ENCODE data around the gene TBATA.

TBATA gene

GRCh38 chr10:70779511-70780369, 5.4 kb downstream of the TBATA start:
- peaks cover 4 to 5% of the 10 kb centered on the region in 2 donors for H3K4me1 Mint-ChIP-seq (ENCODE audit: low read depth in 2 of 2)
- H3K27ac Mint-ChIP-seq, result no peak overlapping the region
- no peak overlapping the region for H3K4me3 Mint-ChIP-seq
- peaks cover 0 to 18% of the 10 kb centered on the region in 2 donors for H3K27me3 Mint-ChIP-seq
- ATAC-seq (replicated peaks), result no peak
- DNase-seq, result no peak
- H3K36me3 Mint-ChIP-seq (ENCODE audit: insufficient read depth), result no peaks in the 10 kb centered on the region
- H3K9me3 Mint-ChIP-seq, result no peaks in the 10 kb centered on the region

- DNase-seq (no peak), ATAC-seq (replicated peaks) (no peak)
- H3K4me1 Mint-ChIP-seq (ENCODE audit: low read depth in 2 of 2), result peaks cover 4 to 5% of the 10 kb centered on the region in 2 donors
- H3K4me3 Mint-ChIP-seq, result no peak overlapping the region
- no peaks in the 10 kb centered on the region for H3K36me3 Mint-ChIP-seq (ENCODE audit: insufficient read depth)
- H3K27me3 Mint-ChIP-seq, result peaks cover 0 to 18% of the 10 kb centered on the region in 2 donors
- no peak overlapping the region for H3K27ac Mint-ChIP-seq
- H3K9me3 Mint-ChIP-seq, result no peaks in the 10 kb centered on the region
Measured at GRCh38 chr10:70779088-70779487, 6.1 kb downstream of the TBATA start.

GRCh38 chr10:70778267-70778924, 6.8 kb downstream of the TBATA start:
- Mint-ChIP-seq H3K9me3 (no peaks in the 10 kb centered on the region), H3K27me3 (peaks cover 0 to 16% of the 10 kb centered on the region in 2 donors), H3K4me3 (no peak overlapping the region), H3K36me3 (ENCODE audit: insufficient read depth) (no peaks in the 10 kb centered on the region), H3K4me1 (ENCODE audit: low read depth in 2 of 2) (peaks cover 3 to 5% of the 10 kb centered on the region in 2 donors), H3K27ac (no peak overlapping the region)
- DNase-seq (no peak), ATAC-seq (replicated peaks) (no peak)

- no peak overlapping the region for H3K27ac Mint-ChIP-seq
- no peak overlapping the region for H3K4me3 Mint-ChIP-seq
- ATAC-seq (replicated peaks), result no peak
Measured at GRCh38 chr10:70777063-70777875, 7.9 kb downstream of the TBATA start.

GRCh38 chr10:70776455-70777005, 8.6 kb downstream of the TBATA start:
- Mint-ChIP-seq H3K36me3 (ENCODE audit: insufficient read depth) (no peaks in the 10 kb centered on the region), H3K9me3 (no peaks in the 10 kb centered on the region), H3K4me3 (no peak overlapping the region), H3K27me3 (peaks cover 0 to 9% of the 10 kb centered on the region in 2 donors), H3K4me1 (ENCODE audit: low read depth in 2 of 2) (no peaks in the 10 kb centered on the region), H3K27ac (no peak overlapping the region)
- DNase-seq, result no peak
- no peak for ATAC-seq (replicated peaks)

More at GRCh38 chr10:70777063-70777875, 7.9 kb downstream of the TBATA start:
- Mint-ChIP-seq H3K27me3 (peaks cover 0 to 9% of the 10 kb centered on the region in 2 donors), H3K9me3 (no peaks in the 10 kb centered on the region), H3K36me3 (ENCODE audit: insufficient read depth) (no peaks in the 10 kb centered on the region), H3K4me1 (ENCODE audit: low read depth in 2 of 2) (no peaks in the 10 kb centered on the region)
- no peak for DNase-seq

- no peak for ATAC-seq (replicated peaks)
- H3K4me1 Mint-ChIP-seq (ENCODE audit: low read depth in 2 of 2), result no peaks in the 10 kb centered on the region
- peaks cover 0 to 9% of the 10 kb centered on the region in 2 donors for H3K27me3 Mint-ChIP-seq
- no peaks in the 10 kb centered on the region for H3K9me3 Mint-ChIP-seq
- no peak overlapping the region for H3K27ac Mint-ChIP-seq
- H3K36me3 Mint-ChIP-seq (ENCODE audit: insufficient read depth), result no peaks in the 10 kb centered on the region
- no peak overlapping the region for H3K4me3 Mint-ChIP-seq
- DNase-seq, result no peak
Measured at GRCh38 chr10:70775679-70776454, 9.3 kb downstream of the TBATA start.

GRCh38 chr10:70774810-70775678, 10.1 kb downstream of the TBATA start:
- H3K9me3 Mint-ChIP-seq, result no peaks in the 10 kb centered on the region
- H3K27me3 Mint-ChIP-seq, result peaks cover 0 to 9% of the 10 kb centered on the region in 2 donors
- ATAC-seq (replicated peaks) (no peak), DNase-seq (no peak)
- H3K4me3 Mint-ChIP-seq, result no peak overlapping the region
- no peaks in the 10 kb centered on the region for H3K36me3 Mint-ChIP-seq (ENCODE audit: insufficient read depth)
- no peak overlapping the region for H3K27ac Mint-ChIP-seq
- no peaks in the 10 kb centered on the region for H3K4me1 Mint-ChIP-seq (ENCODE audit: low read depth in 2 of 2)

- ATAC-seq (replicated peaks), result no peak
- Mint-ChIP-seq H3K4me3 (no peak overlapping the region), H3K4me1 (ENCODE audit: low read depth in 2 of 2) (no peaks in the 10 kb centered on the region), H3K9me3 (no peaks in the 10 kb centered on the region), H3K27ac (no peak overlapping the region), H3K27me3 (peaks cover 0 to 9% of the 10 kb centered on the region in 2 donors), H3K36me3 (ENCODE audit: insufficient read depth) (no peaks in the 10 kb centered on the region)
- DNase-seq, result no peak
Measured at GRCh38 chr10:70773965-70774809, 11.0 kb downstream of the TBATA start.

GRCh38 chr10:70773461-70773860, 11.7 kb downstream of the TBATA start:
- H3K27me3 Mint-ChIP-seq, result peaks cover 0 to 9% of the 10 kb centered on the region in 2 donors
- H3K36me3 Mint-ChIP-seq (ENCODE audit: insufficient read depth), result no peaks in the 10 kb centered on the region
- H3K4me1 Mint-ChIP-seq (ENCODE audit: low read depth in 2 of 2), result no peaks in the 10 kb centered on the region
- ATAC-seq (replicated peaks), result no peak
- no peak overlapping the region for H3K4me3 Mint-ChIP-seq
- no peaks in the 10 kb centered on the region for H3K9me3 Mint-ChIP-seq
- no peak for DNase-seq
- H3K27ac Mint-ChIP-seq, result no peak overlapping the region

GRCh38 chr10:70772627-70773026, 12.6 kb downstream of the TBATA start:
- no peak for ATAC-seq (replicated peaks)
- DNase-seq, result no peak
- Mint-ChIP-seq H3K36me3 (ENCODE audit: insufficient read depth) (no peaks in the 10 kb centered on the region), H3K9me3 (no peaks in the 10 kb centered on the region), H3K4me3 (no peak overlapping the region), H3K27me3 (peaks cover 0 to 4% of the 10 kb centered on the region in 2 donors), H3K4me1 (ENCODE audit: low read depth in 2 of 2) (no peaks in the 10 kb centered on the region), H3K27ac (no peak overlapping the region)
